ENCODE results near the gene PLXNB3. TPM values are rescaled to one million over a fixed set of nuclear protein-coding genes. Genes with fewer than 3 reads are reported as not detected.

PLXNB3 gene
- total RNA-seq, 1 donor from 2014 or later: 0.71 TPM

GRCh38 chrX:153821066-153821465 lies 57.0 kb downstream of the PLXNB3 start:
- H3K36me3 Mint-ChIP-seq: no peaks in the 10 kb centered on the region
- TF ChIP-seq EZH2phosphoT487 (IDR thresholded peaks at IDR 0.05) (no peak), EZH2 (IDR thresholded peaks at IDR 0.05) (no peak), CTCF (IDR thresholded peaks at IDR 0.05) (no peak)
- no peak overlapping the region for H3K4me3 Mint-ChIP-seq

GRCh38 chrX:153824348-153824747 lies 60.3 kb downstream of the PLXNB3 start:
- Histone ChIP-seq H3K4me3 (no peak overlapping the region), H3K4me2 (no peak overlapping the region), H2AFZ (replicated peaks) (no peak overlapping the region), H4K20me1 (ENCODE audit: low read depth) (peaks cover 8% of the 10 kb centered on the region), H3K27me3 (peaks cover 31% of the 10 kb centered on the region), H3K9me3 (ENCODE audit: low read depth) (no peaks in the 10 kb centered on the region), H3K36me3 (no peaks in the 10 kb centered on the region), H3K9ac (no peak overlapping the region), H3K79me2 (ENCODE audit: low read depth) (no peaks in the 10 kb centered on the region), H3F3A (ENCODE audit: low read depth) (peaks cover 16% of the 10 kb centered on the region), H3K27ac (no peak overlapping the region), H3K4me1 (peaks cover 5% of the 10 kb centered on the region)
- DNase-seq (ENCODE audit: low spot score): no peak
- no peak for TF ChIP-seq CTCF (IDR thresholded peaks at IDR 0.05)
- no peak for TF ChIP-seq EZH2 (IDR thresholded peaks at IDR 0.05)
- TF ChIP-seq EZH2phosphoT487 (IDR thresholded peaks at IDR 0.05): no peak
- H3K36me3 Mint-ChIP-seq: peaks cover 5% of the 10 kb centered on the region
- peaks cover 13% of the 10 kb centered on the region for H3K27me3 Mint-ChIP-seq (ENCODE audit: insufficient read depth, low read depth)
- no peak overlapping the region for H3K27ac Mint-ChIP-seq
- no peak overlapping the region for H3K4me3 Mint-ChIP-seq
- H3K4me1 Mint-ChIP-seq: peaks cover 28% of the 10 kb centered on the region
- peaks cover 7% of the 10 kb centered on the region for H3K9me3 Mint-ChIP-seq

More at GRCh38 chrX:153821066-153821465, 57.0 kb downstream of the PLXNB3 start:
- Histone ChIP-seq H3K79me2 (ENCODE audit: low read depth) (no peaks in the 10 kb centered on the region), H3K4me2 (no peak overlapping the region), H3K9me3 (ENCODE audit: low read depth) (no peaks in the 10 kb centered on the region), H3K27me3 (no peaks in the 10 kb centered on the region), H3K27ac (no peak overlapping the region), H4K20me1 (ENCODE audit: low read depth) (no peaks in the 10 kb centered on the region), H2AFZ (replicated peaks) (no peak overlapping the region), H3K36me3 (no peaks in the 10 kb centered on the region), H3F3A (ENCODE audit: low read depth) (peaks cover 10% of the 10 kb centered on the region), H3K4me1 (peaks cover 7% of the 10 kb centered on the region), H3K4me3 (no peak overlapping the region), H3K9ac (no peak overlapping the region)
- Mint-ChIP-seq H3K27ac (no peak overlapping the region), H3K4me1 (peaks cover 36% of the 10 kb centered on the region), H3K9me3 (peaks cover 12% of the 10 kb centered on the region), H3K27me3 (ENCODE audit: insufficient read depth, low read depth) (peaks cover 11% of the 10 kb centered on the region)
- DNase-seq (ENCODE audit: low spot score): no peak

- H3K36me3 ChIP-seq: no peaks in the 10 kb centered on the region
- no peak overlapping the region for H3K27ac Mint-ChIP-seq
- H3K4me3 Mint-ChIP-seq: no peak overlapping the region
These were observed 61.0 kb downstream of the PLXNB3 start for GRCh38 chrX:153825042-153825441.

More at GRCh38 chrX:153825042-153825441, 61.0 kb downstream of the PLXNB3 start:
- Histone ChIP-seq H3K27ac (no peak overlapping the region), H3K79me2 (ENCODE audit: low read depth) (no peaks in the 10 kb centered on the region), H2AFZ (replicated peaks) (no peak overlapping the region), H3K4me3 (no peak overlapping the region), H3K9me3 (ENCODE audit: low read depth) (no peaks in the 10 kb centered on the region), H3K9ac (no peak overlapping the region), H4K20me1 (ENCODE audit: low read depth) (peaks cover 8% of the 10 kb centered on the region), H3K4me1 (no peaks in the 10 kb centered on the region), H3K27me3 (peaks cover 38% of the 10 kb centered on the region), H3F3A (ENCODE audit: low read depth) (peaks cover 10% of the 10 kb centered on the region), H3K4me2 (no peak overlapping the region)
- H3K36me3 Mint-ChIP-seq: peaks cover 5% of the 10 kb centered on the region
- no peak for DNase-seq (ENCODE audit: low spot score)
- TF ChIP-seq CTCF (IDR thresholded peaks at IDR 0.05): no peak
- TF ChIP-seq EZH2 (IDR thresholded peaks at IDR 0.05): no peak
- no peak for TF ChIP-seq EZH2phosphoT487 (IDR thresholded peaks at IDR 0.05)
- peaks cover 22% of the 10 kb centered on the region for H3K4me1 Mint-ChIP-seq
- peaks cover 7% of the 10 kb centered on the region for H3K9me3 Mint-ChIP-seq
- H3K27me3 Mint-ChIP-seq (ENCODE audit: insufficient read depth, low read depth): peaks cover 13% of the 10 kb centered on the region

Other genes with a start within 250 kb of the PLXNB3 start
- 0.59 TPM in 1 of 2 replicates, not detected in the other for gene ATP2B3, start 246.6 kb upstream of the PLXNB3 start, total RNA-seq (ENCODE audit: low replicate concordance)
- 15.2 and 22.2 TPM in 2 replicates for gene CCNQ, start 165.1 kb upstream of the PLXNB3 start, total RNA-seq (ENCODE audit: low replicate concordance)
- gene DUSP9, start 117.0 kb upstream of the PLXNB3 start, total RNA-seq (ENCODE audit: low replicate concordance): 0.21 and 2.0 TPM in 2 replicates
- gene PNCK, start 90.4 kb upstream of the PLXNB3 start, total RNA-seq (ENCODE audit: low replicate concordance): 19.7 and 53.5 TPM in 2 replicates
- gene SLC6A8, start 76.3 kb upstream of the PLXNB3 start, total RNA-seq (ENCODE audit: low replicate concordance): 94.1 and 191 TPM in 2 replicates
- 52.5 and 68.7 TPM in 2 replicates for gene BCAP31, start 39.9 kb upstream of the PLXNB3 start, total RNA-seq (ENCODE audit: low replicate concordance)
- gene ABCD1, start 39.4 kb upstream of the PLXNB3 start, total RNA-seq (ENCODE audit: low replicate concordance): 0.79 and 5.0 TPM in 2 replicates
- gene SRPK3, start 16.8 kb downstream of the PLXNB3 start, total RNA-seq (ENCODE audit: low replicate concordance): not detected in 2 replicates
- gene IDH3G, start 30.1 kb downstream of the PLXNB3 start, total RNA-seq (ENCODE audit: low replicate concordance): 40.3 and 50.6 TPM in 2 replicates
- 58.4 and 112 TPM in 2 replicates for gene SSR4, start 30.4 kb downstream of the PLXNB3 start, total RNA-seq (ENCODE audit: low replicate concordance)
- 1.9 and 5.2 TPM in 2 replicates for gene PDZD4, start 66.3 kb downstream of the PLXNB3 start, total RNA-seq (ENCODE audit: low replicate concordance)
- gene L1CAM, start 121.9 kb downstream of the PLXNB3 start, total RNA-seq (ENCODE audit: low replicate concordance): 0.49 and 1.7 TPM in 2 replicates
- gene AVPR2, start 140.4 kb downstream of the PLXNB3 start, total RNA-seq (ENCODE audit: low replicate concordance): not detected in 2 replicates
- 5.1 and 17.9 TPM in 2 replicates for gene ARHGAP4, start 162.0 kb downstream of the PLXNB3 start, total RNA-seq (ENCODE audit: low replicate concordance)
- 55.5 and 113 TPM in 2 replicates for gene NAA10, start 170.8 kb downstream of the PLXNB3 start, total RNA-seq (ENCODE audit: low replicate concordance)
- gene RENBP, start 180.4 kb downstream of the PLXNB3 start, total RNA-seq (ENCODE audit: low replicate concordance): 5.4 and 9.3 TPM in 2 replicates
- gene HCFC1, start 207.6 kb downstream of the PLXNB3 start, total RNA-seq (ENCODE audit: low replicate concordance): 20.7 and 57.7 TPM in 2 replicates
- 2.4 and 6.8 TPM in 2 replicates for gene TMEM187, start 208.5 kb downstream of the PLXNB3 start, total RNA-seq (ENCODE audit: low replicate concordance)